SK-N-MC (cell line): ENCODE measurements around the gene DENND2A.

Experiments used
- EZH2 ChIP-seq: fragments of 200-600 bp; sonication (generic); IDR thresholded peaks from one replicate; pipeline ENCODE4 v1.6.1; 2017; ENCODE audit warnings: antibody characterized with exemption
- POLR2AphosphoS5 ChIP-seq: IDR thresholded peaks from 2 replicates; pipeline ENCODE4 v1.6.1; 2012; ENCODE audit warnings: mild to moderate bottlenecking, low read depth, low read length, borderline replicate concordance

- no peak for TF ChIP-seq POLR2AphosphoS5
- TF ChIP-seq EZH2 = no peak
Observed at GRCh38 chr7:140640727-140641523, at the start of gene DENND2A.
